Neural cell (in vitro differentiated cells): ENCODE measurements around the gene AP3S2.

ENCODE experiments used
- EZH2 ChIP-seq: fragments of 200-600, 300-800 bp; shearing (Covaris generic), sonication (generic); IDR thresholded peaks from 2 replicates; pipeline ENCODE4 v1.6.1; 2014; ENCODE audit warnings: antibody characterized with exemption, low read length, borderline replicate concordance, mild to moderate bottlenecking; ENCODE audit not compliant: insufficient read depth, poor library complexity, severe bottlenecking
- MXI1 ChIP-seq: fragments of 450-650 bp; conservative IDR thresholded peaks from 2 replicates; pipeline ENCODE4 v1.6.1; 2014; ENCODE audit warnings: antibody characterized with exemption, mild to moderate bottlenecking; ENCODE audit not compliant: poor library complexity, severe bottlenecking
- POLR2AphosphoS5 ChIP-seq: IDR thresholded peaks from 2 replicates; pipeline ENCODE4 v1.6.1; 2012
- TAF1 ChIP-seq: IDR thresholded peaks from 2 replicates; pipeline ENCODE4 v1.6.1; 2012; ENCODE audit warnings: low read depth
- TF ChIP-seq, protein P1 (sequence below): fragments of 450-650 bp; IDR thresholded peaks from 2 replicates; pipeline ENCODE4 v1.5.1; 2014; ENCODE audit warnings: antibody characterized with exemption, mild to moderate bottlenecking, moderate library complexity; ENCODE audit not compliant: poor library complexity, severe bottlenecking
- TF ChIP-seq, protein P2 (sequence below): IDR thresholded peaks from 2 replicates; pipeline ENCODE4 v1.6.1; 2012; ENCODE audit warnings: borderline replicate concordance

- TF ChIP-seq, protein P1, sequence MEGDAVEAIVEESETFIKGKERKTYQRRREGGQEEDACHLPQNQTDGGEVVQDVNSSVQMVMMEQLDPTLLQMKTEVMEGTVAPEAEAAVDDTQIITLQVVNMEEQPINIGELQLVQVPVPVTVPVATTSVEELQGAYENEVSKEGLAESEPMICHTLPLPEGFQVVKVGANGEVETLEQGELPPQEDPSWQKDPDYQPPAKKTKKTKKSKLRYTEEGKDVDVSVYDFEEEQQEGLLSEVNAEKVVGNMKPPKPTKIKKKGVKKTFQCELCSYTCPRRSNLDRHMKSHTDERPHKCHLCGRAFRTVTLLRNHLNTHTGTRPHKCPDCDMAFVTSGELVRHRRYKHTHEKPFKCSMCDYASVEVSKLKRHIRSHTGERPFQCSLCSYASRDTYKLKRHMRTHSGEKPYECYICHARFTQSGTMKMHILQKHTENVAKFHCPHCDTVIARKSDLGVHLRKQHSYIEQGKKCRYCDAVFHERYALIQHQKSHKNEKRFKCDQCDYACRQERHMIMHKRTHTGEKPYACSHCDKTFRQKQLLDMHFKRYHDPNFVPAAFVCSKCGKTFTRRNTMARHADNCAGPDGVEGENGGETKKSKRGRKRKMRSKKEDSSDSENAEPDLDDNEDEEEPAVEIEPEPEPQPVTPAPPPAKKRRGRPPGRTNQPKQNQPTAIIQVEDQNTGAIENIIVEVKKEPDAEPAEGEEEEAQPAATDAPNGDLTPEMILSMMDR, result no peak
- TF ChIP-seq MXI1, result no peak
- no peak for TF ChIP-seq POLR2AphosphoS5
- TF ChIP-seq, protein P2, sequence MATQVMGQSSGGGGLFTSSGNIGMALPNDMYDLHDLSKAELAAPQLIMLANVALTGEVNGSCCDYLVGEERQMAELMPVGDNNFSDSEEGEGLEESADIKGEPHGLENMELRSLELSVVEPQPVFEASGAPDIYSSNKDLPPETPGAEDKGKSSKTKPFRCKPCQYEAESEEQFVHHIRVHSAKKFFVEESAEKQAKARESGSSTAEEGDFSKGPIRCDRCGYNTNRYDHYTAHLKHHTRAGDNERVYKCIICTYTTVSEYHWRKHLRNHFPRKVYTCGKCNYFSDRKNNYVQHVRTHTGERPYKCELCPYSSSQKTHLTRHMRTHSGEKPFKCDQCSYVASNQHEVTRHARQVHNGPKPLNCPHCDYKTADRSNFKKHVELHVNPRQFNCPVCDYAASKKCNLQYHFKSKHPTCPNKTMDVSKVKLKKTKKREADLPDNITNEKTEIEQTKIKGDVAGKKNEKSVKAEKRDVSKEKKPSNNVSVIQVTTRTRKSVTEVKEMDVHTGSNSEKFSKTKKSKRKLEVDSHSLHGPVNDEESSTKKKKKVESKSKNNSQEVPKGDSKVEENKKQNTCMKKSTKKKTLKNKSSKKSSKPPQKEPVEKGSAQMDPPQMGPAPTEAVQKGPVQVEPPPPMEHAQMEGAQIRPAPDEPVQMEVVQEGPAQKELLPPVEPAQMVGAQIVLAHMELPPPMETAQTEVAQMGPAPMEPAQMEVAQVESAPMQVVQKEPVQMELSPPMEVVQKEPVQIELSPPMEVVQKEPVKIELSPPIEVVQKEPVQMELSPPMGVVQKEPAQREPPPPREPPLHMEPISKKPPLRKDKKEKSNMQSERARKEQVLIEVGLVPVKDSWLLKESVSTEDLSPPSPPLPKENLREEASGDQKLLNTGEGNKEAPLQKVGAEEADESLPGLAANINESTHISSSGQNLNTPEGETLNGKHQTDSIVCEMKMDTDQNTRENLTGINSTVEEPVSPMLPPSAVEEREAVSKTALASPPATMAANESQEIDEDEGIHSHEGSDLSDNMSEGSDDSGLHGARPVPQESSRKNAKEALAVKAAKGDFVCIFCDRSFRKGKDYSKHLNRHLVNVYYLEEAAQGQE, result no peak
- TF ChIP-seq EZH2, result no peak
- no peak for TF ChIP-seq TAF1
Observed at GRCh38 chr15:89781055-89781454, 112.7 kb downstream of the AP3S2 start.
